ENCODE results near the gene DUSP10. TPM values are rescaled to one million over a fixed set of nuclear protein-coding genes. Genes with fewer than 3 reads are reported as not detected.

DUSP10 gene
- total and polyA plus RNA-seq, 2 of the 13 experiments (the other 11 are each of a cell fraction or from before 2014, with no cell fraction given): 2.1 to 4.4 TPM

- TF ChIP-seq POGK (CRISPR knock-in tag; conservative IDR thresholded peaks at IDR 0.05) (no peak), ZNF7 (CRISPR knock-in tag; IDR thresholded peaks at IDR 0.05) (no peak), REXO4 (CRISPR knock-in tag; IDR thresholded peaks at IDR 0.05; ENCODE audit: borderline replicate concordance) (no peak), GZF1 (CRISPR knock-in tag; IDR thresholded peaks at IDR 0.05) (no peak), SSRP1 (CRISPR knock-in tag; IDR thresholded peaks at IDR 0.05) (no peak), BCLAF1 (IDR thresholded peaks at IDR 0.05) (no peak), SRSF1 (optimal IDR thresholded peaks at IDR 0.05; ENCODE audit: low read depth, low read length) (no peak), SIN3B (IDR thresholded peaks at IDR 0.05; ENCODE audit: low read length) (no peak), DNMT1 (CRISPR knock-in tag; IDR thresholded peaks at IDR 0.05) (no peak), ZNF329 (CRISPR knock-in tag; IDR thresholded peaks at IDR 0.05; ENCODE audit: low read depth) (no peak), KLF11 (CRISPR knock-in tag; IDR thresholded peaks at IDR 0.05) (no peak), ONECUT2 (CRISPR knock-in tag; IDR thresholded peaks at IDR 0.05) (0 out of 2 replicates have a peak, but pooled peaks have one; percentile 42), ZNF350 (CRISPR knock-in tag; IDR thresholded peaks at IDR 0.05; ENCODE audit: borderline replicate concordance, low read depth) (no peak), SALL1 (CRISPR knock-in tag; IDR thresholded peaks at IDR 0.05) (no peak), HDAC1 (CRISPR knock-in tag; IDR thresholded peaks at IDR 0.05) (no peak), NONO (IDR thresholded peaks at IDR 0.05) (no peak), NONO (CRISPR knock-in tag; conservative IDR thresholded peaks at IDR 0.05) (no peak), ESRRA (CRISPR knock-in tag; IDR thresholded peaks at IDR 0.05; ENCODE audit: low read depth) (no peak), ZNF670 (CRISPR knock-in tag; IDR thresholded peaks at IDR 0.05; ENCODE audit: borderline replicate concordance) (no peak)
These were observed 30.8 kb downstream of the DUSP10 start (continued) for GRCh38 chr1:221711063-221711577.
